Muscle layer of duodenum (tissue), 2 donors: ENCODE results near the gene ICOS.
A peak's percentile ranks its signal among the peaks of the same experiment; 100 is the strongest.

ENCODE experiments used
- H3K27ac ChIP-seq: one replicate; pipeline ENCODE4 v1.7.0; 2013; ENCODE audit warnings: mild to moderate bottlenecking, low read length
- H3K27me3 ChIP-seq: one replicate; pipeline ENCODE4 v1.7.0; 2013; ENCODE audit warnings: low read depth, mild to moderate bottlenecking, control low read depth, low read length
- H3K36me3 ChIP-seq, 2 donors: one replicate each; pipeline ENCODE4 v1.7.0; 2013; ENCODE audit warnings: low read length in 2 of 2, control low read depth in 1 of 2, mild to moderate bottlenecking in 1 of 2; ENCODE audit not compliant: insufficient read depth in 2 of 2, control insufficient read depth in 1 of 2
- H3K4me1 ChIP-seq, 2 donors: one replicate each; pipeline ENCODE4 v1.7.0; 2013; ENCODE audit warnings: low read length in 2 of 2, mild to moderate bottlenecking in 2 of 2, control low read depth in 1 of 2, moderate library complexity in 1 of 2; ENCODE audit not compliant: insufficient read depth in 2 of 2, control insufficient read depth in 1 of 2
- H3K4me3 ChIP-seq, 2 donors: one replicate each; pipeline ENCODE4 v1.7.0; 2013; ENCODE audit warnings: low read length in 2 of 2, low read depth in 1 of 2, mild to moderate bottlenecking in 1 of 2
- H3K9me3 ChIP-seq, 2 donors: one replicate each; pipeline ENCODE4 v1.7.0; 2013; ENCODE audit warnings: low read length in 2 of 2, control low read depth in 1 of 2, mild to moderate bottlenecking in 1 of 2; ENCODE audit not compliant: control insufficient read depth in 1 of 2
- donor health status: healthy.

Gene ICOS

GRCh38 chr2:203936535-203936934 is at the start of gene ICOS:
Gene ICOS (plus strand): TSS chr2:203936763. CDS start chr2:203936815, 52 bp downstream.
- no peaks in the 10 kb centered on the region for H3K9me3 ChIP-seq
- H3K4me1 ChIP-seq = peaks cover 0 to 4% of the 10 kb centered on the region in 2 donors
- no peak within 1 kb of the TSS for H3K27ac ChIP-seq
- no peaks in the 10 kb centered on the region for H3K36me3 ChIP-seq
- no peaks in the 10 kb centered on the region for H3K27me3 ChIP-seq
- no peak within 1 kb of the TSS for H3K4me3 ChIP-seq

GRCh38 chr2:203887677-203888076 is 48.9 kb upstream of the ICOS start:
- Histone ChIP-seq H3K27ac (no peak overlapping the region), H3K27me3 (no peaks in the 10 kb centered on the region), H3K4me3 (no peak overlapping the region), H3K4me1 (peaks cover 0 to 9% of the 10 kb centered on the region in 2 donors), H3K9me3 (no peaks in the 10 kb centered on the region), H3K36me3 (no peaks in the 10 kb centered on the region)

GRCh38 chr2:203889542-203889941 is 47.0 kb upstream of the ICOS start:
- H3K36me3 ChIP-seq = no peaks in the 10 kb centered on the region
- H3K27me3 ChIP-seq = no peaks in the 10 kb centered on the region
- peaks cover 0 to 9% of the 10 kb centered on the region in 2 donors for H3K4me1 ChIP-seq

GRCh38 chr2:203889944-203890343 is 46.6 kb upstream of the ICOS start:
- Histone ChIP-seq H3K4me1 (peaks cover 0 to 9% of the 10 kb centered on the region in 2 donors), H3K36me3 (no peaks in the 10 kb centered on the region), H3K27ac (no peak overlapping the region), H3K4me3 (no peak overlapping the region), H3K9me3 (no peaks in the 10 kb centered on the region), H3K27me3 (no peaks in the 10 kb centered on the region)

More at GRCh38 chr2:203889542-203889941, 47.0 kb upstream of the ICOS start:
- Histone ChIP-seq H3K27ac (no peak overlapping the region), H3K4me3 (no peak overlapping the region), H3K9me3 (no peaks in the 10 kb centered on the region)

- peaks cover 0 to 9% of the 10 kb centered on the region in 2 donors for H3K4me1 ChIP-seq
- no peaks in the 10 kb centered on the region for H3K36me3 ChIP-seq
- no peaks in the 10 kb centered on the region for H3K9me3 ChIP-seq
- no peaks in the 10 kb centered on the region for H3K27me3 ChIP-seq
- no peak overlapping the region for H3K27ac ChIP-seq
- no peak overlapping the region for H3K4me3 ChIP-seq
Measured at GRCh38 chr2:203890733-203891132, 45.8 kb upstream of the ICOS start.

- no peaks in the 10 kb centered on the region for H3K27me3 ChIP-seq
- peaks cover 0 to 9% of the 10 kb centered on the region in 2 donors for H3K4me1 ChIP-seq
- no peak overlapping the region for H3K4me3 ChIP-seq
- H3K27ac ChIP-seq = no peak overlapping the region
- H3K9me3 ChIP-seq = no peaks in the 10 kb centered on the region
- H3K36me3 ChIP-seq = no peaks in the 10 kb centered on the region
Measured at GRCh38 chr2:203891474-203891873, 45.1 kb upstream of the ICOS start.

- no peak overlapping the region for H3K4me3 ChIP-seq
- H3K9me3 ChIP-seq = no peaks in the 10 kb centered on the region
- H3K27ac ChIP-seq = no peak overlapping the region
- no peaks in the 10 kb centered on the region for H3K27me3 ChIP-seq
- no peaks in the 10 kb centered on the region for H3K36me3 ChIP-seq
- peaks cover 0 to 9% of the 10 kb centered on the region in 2 donors for H3K4me1 ChIP-seq
Measured at GRCh38 chr2:203892207-203892606, 44.4 kb upstream of the ICOS start.

GRCh38 chr2:203893401-203893800 is 43.2 kb upstream of the ICOS start:
- Histone ChIP-seq H3K4me3 (no peak overlapping the region), H3K27ac (no peak overlapping the region), H3K27me3 (no peaks in the 10 kb centered on the region), H3K36me3 (no peaks in the 10 kb centered on the region), H3K9me3 (no peaks in the 10 kb centered on the region), H3K4me1 (peaks cover under 1 to 4% of the 10 kb centered on the region in 2 donors)

- Histone ChIP-seq H3K4me1 (peaks cover 0 to 5% of the 10 kb centered on the region in 2 donors), H3K27me3 (no peaks in the 10 kb centered on the region), H3K36me3 (no peaks in the 10 kb centered on the region), H3K9me3 (no peaks in the 10 kb centered on the region), H3K4me3 (no peak overlapping the region), H3K27ac (no peak overlapping the region)
Measured at GRCh38 chr2:203893840-203894239, 42.7 kb upstream of the ICOS start.

- Histone ChIP-seq H3K36me3 (no peaks in the 10 kb centered on the region), H3K9me3 (no peaks in the 10 kb centered on the region), H3K4me1 (peaks cover 0 to 5% of the 10 kb centered on the region in 2 donors), H3K27ac (no peak overlapping the region), H3K4me3 (no peak overlapping the region), H3K27me3 (no peaks in the 10 kb centered on the region)
Measured at GRCh38 chr2:203894262-203894661, 42.3 kb upstream of the ICOS start.

- H3K27ac ChIP-seq = peak overlapping the region; percentile 48
- H3K4me3 ChIP-seq = no peak overlapping the region
- H3K27me3 ChIP-seq = no peaks in the 10 kb centered on the region
- H3K36me3 ChIP-seq = no peaks in the 10 kb centered on the region
- H3K4me1 ChIP-seq = peaks cover 0 to 5% of the 10 kb centered on the region in 2 donors
- peaks cover 9 to 10% of the 10 kb centered on the region in 2 donors for H3K9me3 ChIP-seq
Measured at GRCh38 chr2:203897544-203897943, 39.0 kb upstream of the ICOS start.

GRCh38 chr2:203898657-203899056 is 37.9 kb upstream of the ICOS start:
- H3K4me1 ChIP-seq = peaks cover 0 to 5% of the 10 kb centered on the region in 2 donors
- no peak overlapping the region for H3K4me3 ChIP-seq
- H3K27ac ChIP-seq = no peak overlapping the region
- H3K9me3 ChIP-seq = peaks cover 10 to 16% of the 10 kb centered on the region in 2 donors
- no peaks in the 10 kb centered on the region for H3K27me3 ChIP-seq
- no peaks in the 10 kb centered on the region for H3K36me3 ChIP-seq
